SK-N-SH treated with all-trans-retinoic acid at 6 μM for 48 hours (cell line): Measurements from ENCODE around the gene MLIP.

Experiments
- CSDC2 ChIP-seq: fragments of 250-450 bp; sonication (Bioruptor Pico); IDR thresholded peaks from 2 replicates; pipeline ENCODE4 v1.5.0; 2020; ENCODE audit warnings: mild to moderate bottlenecking, moderate library complexity
- GLIS3 ChIP-seq: fragments of 250-450 bp; sonication (Bioruptor Pico); IDR thresholded peaks from 2 replicates; pipeline ENCODE4 v1.5.0; 2020; ENCODE audit warnings: mild to moderate bottlenecking, moderate library complexity
- OSR1 ChIP-seq: fragments of 250-450 bp; sonication (Bioruptor Pico); IDR thresholded peaks from 2 replicates; pipeline ENCODE4 v1.8.0; 2022; ENCODE audit warnings: moderate library complexity, mild to moderate bottlenecking, inconsistent platforms
- PPARA ChIP-seq: fragments of 250-450 bp; sonication (Bioruptor Pico); IDR thresholded peaks from 2 replicates; pipeline ENCODE4 v1.5.0; 2020; ENCODE audit warnings: mild to moderate bottlenecking, borderline replicate concordance
- RARB ChIP-seq: fragments of 250-450 bp; sonication (Bioruptor Pico); IDR thresholded peaks from 2 replicates; pipeline ENCODE4 v1.8.0; 2021; ENCODE audit warnings: mild to moderate bottlenecking, moderate library complexity
- SNAI2 ChIP-seq: fragments of 250-450 bp; sonication (Bioruptor Pico); IDR thresholded peaks from 2 replicates; pipeline ENCODE4 v1.5.0; 2020; ENCODE audit warnings: mild to moderate bottlenecking, moderate library complexity
- TOX ChIP-seq: fragments of 250-450 bp; sonication (Bioruptor Pico); IDR thresholded peaks from 2 replicates; pipeline ENCODE4 v1.8.0; 2021; ENCODE audit warnings: mild to moderate bottlenecking, moderate library complexity, borderline replicate concordance
- ZC3H10 ChIP-seq: fragments of 250-450 bp; sonication (Bioruptor Pico); IDR thresholded peaks from 2 replicates; pipeline ENCODE4 v1.5.1; 2021; ENCODE audit warnings: mild to moderate bottlenecking, moderate library complexity
- ZFP3 ChIP-seq: fragments of 250-450 bp; sonication (Bioruptor Pico); IDR thresholded peaks from 2 replicates; pipeline ENCODE4 v1.5.0; 2020; ENCODE audit warnings: mild to moderate bottlenecking, moderate library complexity
- ZNF565 ChIP-seq: fragments of 450-650 bp; formaldehyde crosslinking; conservative IDR thresholded peaks from 2 replicates; pipeline ENCODE4 v1.5.0; 2020; ENCODE audit warnings: low read depth, mild to moderate bottlenecking, moderate library complexity
- ZNF8 ChIP-seq: fragments of 450-650 bp; formaldehyde crosslinking; IDR thresholded peaks from 2 replicates; pipeline ENCODE4 v1.5.0; 2020; ENCODE audit warnings: mild to moderate bottlenecking, moderate library complexity
- TF ChIP-seq, protein P1 (sequence below): fragments of 250-450 bp; sonication (Bioruptor Pico); IDR thresholded peaks from 2 replicates; pipeline ENCODE4 v1.8.0; 2020; ENCODE audit warnings: mild to moderate bottlenecking, moderate library complexity, borderline replicate concordance
- TF ChIP-seq, protein P2 (sequence below): fragments of 250-450 bp; sonication (Bioruptor Pico); IDR thresholded peaks from 2 replicates; pipeline ENCODE4 v1.5.1; 2020; ENCODE audit warnings: low read depth, mild to moderate bottlenecking, moderate library complexity
- TF ChIP-seq, protein P3 (sequence below): fragments of 250-450 bp; sonication (Bioruptor Pico); IDR thresholded peaks from 2 replicates; pipeline ENCODE4 v1.5.0; 2020; ENCODE audit warnings: mild to moderate bottlenecking, moderate library complexity

DNA sequence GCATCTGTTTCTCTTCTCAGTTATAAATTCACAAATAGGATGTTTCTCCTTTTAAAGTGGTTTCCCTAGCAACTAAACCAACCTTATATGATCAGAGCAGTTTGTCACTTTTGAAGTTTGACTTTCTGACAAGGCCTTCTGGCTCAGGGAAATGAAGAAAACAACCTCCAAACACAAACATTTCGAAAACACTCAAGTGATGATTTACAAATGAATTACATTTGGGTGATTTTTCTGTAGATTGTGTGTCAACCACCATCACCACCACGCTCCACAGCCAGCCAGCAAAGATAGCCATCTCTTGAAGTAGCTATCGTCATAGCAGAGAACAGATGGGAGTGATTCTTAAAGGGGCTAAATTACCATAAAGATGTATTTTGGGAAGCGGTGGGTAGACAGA is 16.5 kb upstream of the MLIP start:
- no peak for TF ChIP-seq OSR1 (CRISPR knock-in tag)
- TF ChIP-seq, protein P1, sequence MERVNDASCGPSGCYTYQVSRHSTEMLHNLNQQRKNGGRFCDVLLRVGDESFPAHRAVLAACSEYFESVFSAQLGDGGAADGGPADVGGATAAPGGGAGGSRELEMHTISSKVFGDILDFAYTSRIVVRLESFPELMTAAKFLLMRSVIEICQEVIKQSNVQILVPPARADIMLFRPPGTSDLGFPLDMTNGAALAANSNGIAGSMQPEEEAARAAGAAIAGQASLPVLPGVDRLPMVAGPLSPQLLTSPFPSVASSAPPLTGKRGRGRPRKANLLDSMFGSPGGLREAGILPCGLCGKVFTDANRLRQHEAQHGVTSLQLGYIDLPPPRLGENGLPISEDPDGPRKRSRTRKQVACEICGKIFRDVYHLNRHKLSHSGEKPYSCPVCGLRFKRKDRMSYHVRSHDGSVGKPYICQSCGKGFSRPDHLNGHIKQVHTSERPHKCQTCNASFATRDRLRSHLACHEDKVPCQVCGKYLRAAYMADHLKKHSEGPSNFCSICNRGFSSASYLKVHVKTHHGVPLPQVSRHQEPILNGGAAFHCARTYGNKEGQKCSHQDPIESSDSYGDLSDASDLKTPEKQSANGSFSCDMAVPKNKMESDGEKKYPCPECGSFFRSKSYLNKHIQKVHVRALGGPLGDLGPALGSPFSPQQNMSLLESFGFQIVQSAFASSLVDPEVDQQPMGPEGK (CRISPR knock-in tag), result no peak
- no peak for TF ChIP-seq ZC3H10
- no peak for TF ChIP-seq RARB (CRISPR knock-in tag)
- no peak for TF ChIP-seq ZNF8 (CRISPR knock-in tag)
- TF ChIP-seq GLIS3 (CRISPR knock-in tag), result no peak
- TF ChIP-seq PPARA (CRISPR knock-in tag), result no peak
- TF ChIP-seq ZFP3 (CRISPR knock-in tag), result no peak
- TF ChIP-seq ZNF565 (CRISPR knock-in tag), result no peak
- no peak for TF ChIP-seq TOX
- no peak for TF ChIP-seq CSDC2 (CRISPR knock-in tag)
- TF ChIP-seq SNAI2 (CRISPR knock-in tag), result no peak
- TF ChIP-seq, protein P2, sequence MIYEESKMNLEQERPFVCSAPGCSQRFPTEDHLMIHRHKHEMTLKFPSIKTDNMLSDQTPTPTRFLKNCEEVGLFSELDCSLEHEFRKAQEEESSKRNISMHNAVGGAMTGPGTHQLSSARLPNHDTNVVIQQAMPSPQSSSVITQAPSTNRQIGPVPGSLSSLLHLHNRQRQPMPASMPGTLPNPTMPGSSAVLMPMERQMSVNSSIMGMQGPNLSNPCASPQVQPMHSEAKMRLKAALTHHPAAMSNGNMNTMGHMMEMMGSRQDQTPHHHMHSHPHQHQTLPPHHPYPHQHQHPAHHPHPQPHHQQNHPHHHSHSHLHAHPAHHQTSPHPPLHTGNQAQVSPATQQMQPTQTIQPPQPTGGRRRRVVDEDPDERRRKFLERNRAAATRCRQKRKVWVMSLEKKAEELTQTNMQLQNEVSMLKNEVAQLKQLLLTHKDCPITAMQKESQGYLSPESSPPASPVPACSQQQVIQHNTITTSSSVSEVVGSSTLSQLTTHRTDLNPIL (CRISPR knock-in tag), result no peak
- TF ChIP-seq, protein P3, sequence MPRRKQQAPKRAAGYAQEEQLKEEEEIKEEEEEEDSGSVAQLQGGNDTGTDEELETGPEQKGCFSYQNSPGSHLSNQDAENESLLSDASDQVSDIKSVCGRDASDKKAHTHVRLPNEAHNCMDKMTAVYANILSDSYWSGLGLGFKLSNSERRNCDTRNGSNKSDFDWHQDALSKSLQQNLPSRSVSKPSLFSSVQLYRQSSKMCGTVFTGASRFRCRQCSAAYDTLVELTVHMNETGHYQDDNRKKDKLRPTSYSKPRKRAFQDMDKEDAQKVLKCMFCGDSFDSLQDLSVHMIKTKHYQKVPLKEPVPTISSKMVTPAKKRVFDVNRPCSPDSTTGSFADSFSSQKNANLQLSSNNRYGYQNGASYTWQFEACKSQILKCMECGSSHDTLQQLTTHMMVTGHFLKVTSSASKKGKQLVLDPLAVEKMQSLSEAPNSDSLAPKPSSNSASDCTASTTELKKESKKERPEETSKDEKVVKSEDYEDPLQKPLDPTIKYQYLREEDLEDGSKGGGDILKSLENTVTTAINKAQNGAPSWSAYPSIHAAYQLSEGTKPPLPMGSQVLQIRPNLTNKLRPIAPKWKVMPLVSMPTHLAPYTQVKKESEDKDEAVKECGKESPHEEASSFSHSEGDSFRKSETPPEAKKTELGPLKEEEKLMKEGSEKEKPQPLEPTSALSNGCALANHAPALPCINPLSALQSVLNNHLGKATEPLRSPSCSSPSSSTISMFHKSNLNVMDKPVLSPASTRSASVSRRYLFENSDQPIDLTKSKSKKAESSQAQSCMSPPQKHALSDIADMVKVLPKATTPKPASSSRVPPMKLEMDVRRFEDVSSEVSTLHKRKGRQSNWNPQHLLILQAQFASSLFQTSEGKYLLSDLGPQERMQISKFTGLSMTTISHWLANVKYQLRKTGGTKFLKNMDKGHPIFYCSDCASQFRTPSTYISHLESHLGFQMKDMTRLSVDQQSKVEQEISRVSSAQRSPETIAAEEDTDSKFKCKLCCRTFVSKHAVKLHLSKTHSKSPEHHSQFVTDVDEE, result no peak
